Transverse colon (tissue), 4 donors: ENCODE measurements around the gene MPRIP.

Experiments used
- EP300 ChIP-seq: sonication (generic); formaldehyde crosslinking; IDR thresholded peaks from one replicate; pipeline ENCODE4 v1.6.1; 2017; ENCODE audit warnings: antibody characterized with exemption, low read depth
- POLR2A ChIP-seq: fragments of 450-650 bp; IDR thresholded peaks from one replicate; pipeline ENCODE4 v1.6.1; 2016; ENCODE audit warnings: antibody characterized with exemption, mild to moderate bottlenecking, moderate library complexity
- POLR2AphosphoS5 ChIP-seq, 3 donors: sonication (generic); formaldehyde crosslinking; IDR thresholded peaks; one replicate each; pipeline ENCODE4 v1.6.1; 2016; ENCODE audit warnings: antibody characterized with exemption in 3 of 3
- TF ChIP-seq, protein P1 (sequence below), 5 experiments: fragments of 200-600 bp in 3 of 5; fragments of 450-650 bp in 2 of 5; sonication (generic) in 3 of 5; IDR thresholded peaks; 1 replicate in 2 of 5; 2 replicates in 3 of 5; pipeline ENCODE4 v1.5.1; 2016 to 2017; ENCODE audit warnings: antibody characterized with exemption in 5 of 5, inconsistent platforms in 3 of 5, mild to moderate bottlenecking in 2 of 5, moderate library complexity in 1 of 5

GRCh38 chr17:16995930-16996329 is 46.3 kb upstream of the MPRIP start:
- no peak for TF ChIP-seq POLR2A
- TF ChIP-seq, protein P1, sequence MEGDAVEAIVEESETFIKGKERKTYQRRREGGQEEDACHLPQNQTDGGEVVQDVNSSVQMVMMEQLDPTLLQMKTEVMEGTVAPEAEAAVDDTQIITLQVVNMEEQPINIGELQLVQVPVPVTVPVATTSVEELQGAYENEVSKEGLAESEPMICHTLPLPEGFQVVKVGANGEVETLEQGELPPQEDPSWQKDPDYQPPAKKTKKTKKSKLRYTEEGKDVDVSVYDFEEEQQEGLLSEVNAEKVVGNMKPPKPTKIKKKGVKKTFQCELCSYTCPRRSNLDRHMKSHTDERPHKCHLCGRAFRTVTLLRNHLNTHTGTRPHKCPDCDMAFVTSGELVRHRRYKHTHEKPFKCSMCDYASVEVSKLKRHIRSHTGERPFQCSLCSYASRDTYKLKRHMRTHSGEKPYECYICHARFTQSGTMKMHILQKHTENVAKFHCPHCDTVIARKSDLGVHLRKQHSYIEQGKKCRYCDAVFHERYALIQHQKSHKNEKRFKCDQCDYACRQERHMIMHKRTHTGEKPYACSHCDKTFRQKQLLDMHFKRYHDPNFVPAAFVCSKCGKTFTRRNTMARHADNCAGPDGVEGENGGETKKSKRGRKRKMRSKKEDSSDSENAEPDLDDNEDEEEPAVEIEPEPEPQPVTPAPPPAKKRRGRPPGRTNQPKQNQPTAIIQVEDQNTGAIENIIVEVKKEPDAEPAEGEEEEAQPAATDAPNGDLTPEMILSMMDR (IDR thresholded peaks at IDR 0.05): no peak
- no peak for TF ChIP-seq POLR2AphosphoS5 (IDR thresholded peaks at IDR 0.05)
- no peak for TF ChIP-seq EP300
